Retinal pigment epithelial cell (primary cell): Measurements from ENCODE around the gene GPS1.

Experiments
- DNase-seq: peaks from one replicate; pipeline ENCODE4 v3.0.0-alpha.2; 2010; ENCODE audit warnings: low read depth
- H3K4me3 ChIP-seq: 2 replicates; pipeline ENCODE4 v1.5.1; 2011; ENCODE audit warnings: mild to moderate bottlenecking, low read length, control low read depth, moderate library complexity
- CTCF ChIP-seq: conservative IDR thresholded peaks from 2 replicates; pipeline ENCODE4 v1.5.1; 2011; ENCODE audit warnings: low read depth, low read length, control low read depth, inconsistent platforms

Gene GPS1

GRCh38 chr17:82051776-82052637 lies at the start of gene GPS1, which contains the start of gene RFNG:
TSS of gene GPS1 (plus strand) at chr17:82051898. CDS start at chr17:82051932, 34 bp downstream.
TSS of gene RFNG (minus strand) at chr17:82051811. CDS start at chr17:82051766, 45 bp downstream.
- H3K4me3 ChIP-seq, result peak within 1 kb of the TSS; percentile 79
- no peak for DNase-seq
- no peak for TF ChIP-seq CTCF

GRCh38 chr17:82003411-82004381 lies 48.0 kb upstream of the GPS1 start:
- no peak for TF ChIP-seq CTCF
- peak; percentile 78 for DNase-seq
- no peak overlapping the region for H3K4me3 ChIP-seq

- H3K4me3 ChIP-seq, result no peak overlapping the region
- no peak for DNase-seq
- TF ChIP-seq CTCF, result no peak
These were observed 46.9 kb upstream of the GPS1 start for GRCh38 chr17:82004517-82005455.

GRCh38 chr17:82005701-82006348 lies 45.9 kb upstream of the GPS1 start:
- H3K4me3 ChIP-seq, result no peak overlapping the region
- TF ChIP-seq CTCF, result no peak
- DNase-seq, result no peak

- no peak for TF ChIP-seq CTCF
- DNase-seq, result no peak
- H3K4me3 ChIP-seq, result no peak overlapping the region
These were observed 45.0 kb upstream of the GPS1 start for GRCh38 chr17:82006468-82007227.

- H3K4me3 ChIP-seq, result no peak overlapping the region
- no peak for DNase-seq
- no peak for TF ChIP-seq CTCF
These were observed 44.5 kb upstream of the GPS1 start for GRCh38 chr17:82007228-82007494.
